OCI-LY7 (cell line): ENCODE measurements around the gene CDH22. TPM values are rescaled to one million over a fixed set of nuclear protein-coding genes. Genes with fewer than 3 reads are reported as not detected.
A peak's percentile ranks its signal among the peaks of the same experiment; 100 is the strongest.

Experiments
- BruUV-seq: library from RNA; stranded (reverse); fragments of 400-500 nt; replicated peaks from 2 replicates; lab custom pipeline; 2021; lab: Mats Ljungman, UMichigan
- CTCF ChIA-PET: fragments of 300-600 bp; sonication (Branson Sonifier 250); formaldehyde crosslinking; loops from one replicate; lab custom pipeline; 2022; ENCODE audit warnings: antibody characterized with exemption; ENCODE audit not compliant: unreplicated experiment; lab: Charles Lee
- POLR2A ChIA-PET: fragments of 300-600 bp; sonication (Branson Sonifier 250); formaldehyde crosslinking; loops from one replicate; lab custom pipeline; 2022; ENCODE audit warnings: antibody characterized with exemption; lab: Charles Lee
- DNase-seq: peaks from one replicate; pipeline ENCODE4 v3.0.0-alpha.2; 2015; ENCODE audit warnings: low spot score
- H2AFZ ChIP-seq: fragments of 200-600 bp; sonication (generic), shearing (Covaris generic); 2 replicates; pipeline ENCODE4 v1.6.1; 2014; ENCODE audit warnings: mild to moderate bottlenecking, antibody characterized with exemption, low read length, moderate library complexity
- H3K27ac ChIP-seq: fragments of 200-600 bp; sonication (generic); 2 replicates; pipeline ENCODE4 v1.5.1; 2014; ENCODE audit warnings: mixed run types, low read depth, mild to moderate bottlenecking, moderate library complexity, low read length, inconsistent platforms; ENCODE audit not compliant: poor library complexity, severe bottlenecking
- H3K36me3 ChIP-seq: fragments of 200-600 bp; sonication (generic); 2 replicates; pipeline ENCODE4 v1.6.1; 2014; ENCODE audit warnings: mild to moderate bottlenecking, antibody characterized with exemption, low read length, moderate library complexity, mixed read lengths; ENCODE audit not compliant: insufficient read depth
- H3K4me1 ChIP-seq: fragments of 200-600 bp; sonication (generic); 2 replicates; pipeline ENCODE4 v1.5.1; 2014; ENCODE audit warnings: mild to moderate bottlenecking, low read length; ENCODE audit not compliant: insufficient read depth, poor library complexity, severe bottlenecking
- H3K4me2 ChIP-seq: fragments of 200-600 bp; sonication (generic); 2 replicates; pipeline ENCODE4 v1.6.1; 2014; ENCODE audit warnings: mild to moderate bottlenecking, low read length
- H3K4me3 ChIP-seq: fragments of 200-600 bp; sonication (generic); 2 replicates; pipeline ENCODE4 v1.5.1; 2014; ENCODE audit warnings: mild to moderate bottlenecking, low read depth, low read length; ENCODE audit not compliant: poor library complexity, severe bottlenecking
- H3K79me2 ChIP-seq: fragments of 200-600 bp; sonication (generic); 2 replicates; pipeline ENCODE4 v1.6.1; 2016; ENCODE audit warnings: low read depth, mild to moderate bottlenecking, low read length, moderate library complexity, mixed read lengths; ENCODE audit not compliant: insufficient read depth
- H3K9me2 ChIP-seq: fragments of 200-600 bp; sonication (generic); 2 replicates; pipeline ENCODE4 v1.6.1; 2016; ENCODE audit warnings: mild to moderate bottlenecking, low read length, mixed read lengths; ENCODE audit not compliant: insufficient read depth
- H3K9me3 ChIP-seq: fragments of 200-600 bp; sonication (generic); 2 replicates; pipeline ENCODE4 v1.6.1; 2014; ENCODE audit warnings: mild to moderate bottlenecking, mixed run types, low read length, mixed read lengths
- H4K20me1 ChIP-seq: fragments of 200-600 bp; sonication (generic); 2 replicates; pipeline ENCODE4 v1.6.1; 2014; ENCODE audit warnings: mild to moderate bottlenecking, antibody characterized with exemption, low read length, moderate library complexity, mixed read lengths; ENCODE audit not compliant: insufficient read depth
- CTCF ChIP-seq: fragments of 200-600 bp; sonication (generic); conservative IDR thresholded peaks from 2 replicates; pipeline ENCODE4 v1.5.1; 2014; ENCODE audit warnings: mild to moderate bottlenecking, antibody characterized with exemption, low read length, moderate library complexity, mixed read lengths
- EZH2phosphoT487 ChIP-seq: fragments of 200-600 bp; sonication (generic); IDR thresholded peaks from 2 replicates; pipeline ENCODE4 v1.6.1; 2018; ENCODE audit warnings: low read depth, borderline replicate concordance, mild to moderate bottlenecking, mixed run types, antibody characterized with exemption, low read length, moderate library complexity, mixed read lengths
- intact Hi-C: fragments of 100-400 bp; cut with micrococcal nuclease; formaldehyde crosslinking; loops from one replicate; pipeline ENCODE4 v1.10.0; 2022; ENCODE audit not compliant: unreplicated experiment
- total RNA-seq, 2 experiments: library from RNA; depleted of rRNA in 1 of 2; stranded (reverse); fragments of >200 nt in 1 of 2; shearing (Covaris generic) in 1 of 2; gene quantifications; 2 replicates each; pipeline ENCODE4 v1.2.3, GENCODE V29; 2014 to 2022

The CDH22 gene
- total RNA-seq, 2 experiments from 2014 or later = not detected

DNA sequence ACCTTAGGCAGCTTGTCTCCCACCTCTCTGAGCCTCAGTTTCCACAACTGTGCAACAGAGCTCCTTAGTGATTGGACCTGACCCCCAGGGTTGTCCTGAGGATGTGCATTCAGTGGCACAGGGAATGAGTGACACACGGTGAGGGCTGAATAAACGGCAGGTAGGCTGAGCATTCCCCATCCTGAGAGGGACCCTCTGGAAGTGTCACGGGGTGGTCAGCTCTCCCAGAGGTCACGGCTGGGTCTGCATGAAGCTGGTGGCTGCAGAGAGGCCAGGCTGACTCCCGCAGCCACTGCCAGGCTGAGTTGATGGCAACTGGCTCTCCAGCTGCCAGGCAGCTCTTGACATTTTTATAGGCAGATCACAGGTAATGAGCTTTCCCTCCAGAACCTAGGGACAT lies 147.6 kb downstream of the CDH22 start:
- CTCF ChIA-PET = no interaction called here
- DNase-seq = no peak
- Histone ChIP-seq H3K4me1 (no peaks in the 10 kb centered on the region), H3K4me2 (no peak overlapping the region), H4K20me1 (no peaks in the 10 kb centered on the region), H3K9me3 (no peaks in the 10 kb centered on the region), H3K9me2 (no peaks in the 10 kb centered on the region), H3K27ac (no peak overlapping the region), H2AFZ (no peak overlapping the region), H3K36me3 (no peaks in the 10 kb centered on the region), H3K4me3 (no peak overlapping the region), H3K79me2 (no peaks in the 10 kb centered on the region)
- BruUV-seq = no TSS peak
- TF ChIP-seq CTCF = no peak
- no peak for TF ChIP-seq EZH2phosphoT487
- intact Hi-C loops = no loop called here
- POLR2A ChIA-PET = no interaction called here

- CTCF ChIA-PET = no interaction called here
- H2AFZ ChIP-seq = no peak overlapping the region
Observed at GRCh38 chr20:46159101-46159897, 149.0 kb downstream of the CDH22 start.

More at GRCh38 chr20:46159101-46159897, 149.0 kb downstream of the CDH22 start:
- BruUV-seq = no TSS peak
- H3K9me2 ChIP-seq = no peaks in the 10 kb centered on the region
- POLR2A ChIA-PET = no interaction called here
- H3K9me3 ChIP-seq = no peaks in the 10 kb centered on the region
- H3K4me1 ChIP-seq = no peaks in the 10 kb centered on the region
- H3K36me3 ChIP-seq = no peaks in the 10 kb centered on the region
- H3K4me3 ChIP-seq = no peak overlapping the region
- DNase-seq = peak; percentile 4
- no peaks in the 10 kb centered on the region for H4K20me1 ChIP-seq
- TF ChIP-seq CTCF = no peak
- TF ChIP-seq EZH2phosphoT487 = no peak
- no peak overlapping the region for H3K27ac ChIP-seq
- intact Hi-C loops = no loop called here
- no peak overlapping the region for H3K4me2 ChIP-seq
- no peaks in the 10 kb centered on the region for H3K79me2 ChIP-seq
